ENCODE results near the gene SHC2.

DNA sequence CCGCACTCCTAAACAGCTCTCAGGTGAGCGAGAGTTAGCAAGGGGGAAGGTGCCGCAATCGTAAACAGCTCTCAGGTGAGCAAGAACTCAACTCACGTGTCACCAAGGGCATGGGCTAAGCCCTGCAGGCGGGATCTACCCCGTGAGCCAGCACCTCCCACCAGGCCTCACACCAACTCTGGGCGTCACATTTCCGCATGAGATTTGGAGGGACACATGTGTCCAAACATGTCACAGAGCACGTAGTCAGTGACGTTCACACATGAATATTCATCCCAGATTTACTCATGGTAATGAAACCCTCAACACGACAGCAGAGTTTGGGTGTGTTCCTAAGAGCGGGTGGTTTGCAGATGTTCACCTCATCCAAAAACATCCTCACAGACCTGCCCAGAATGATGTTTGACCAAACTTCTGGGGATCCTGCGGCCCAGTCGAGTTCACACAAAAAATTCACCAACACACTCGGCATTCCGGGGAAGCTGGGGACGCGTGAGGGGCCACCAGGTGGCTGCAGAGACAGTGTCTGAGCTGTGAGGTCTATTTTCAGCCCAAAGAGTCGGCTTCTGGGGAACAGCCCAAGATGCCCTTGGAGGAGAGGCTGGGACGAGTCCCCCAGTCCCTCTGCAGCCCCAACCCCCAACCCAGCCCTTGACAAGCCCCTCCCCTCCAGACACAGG lies 71.4 kb downstream of the SHC2 start:
- TF ChIP-seq, protein P1, sequence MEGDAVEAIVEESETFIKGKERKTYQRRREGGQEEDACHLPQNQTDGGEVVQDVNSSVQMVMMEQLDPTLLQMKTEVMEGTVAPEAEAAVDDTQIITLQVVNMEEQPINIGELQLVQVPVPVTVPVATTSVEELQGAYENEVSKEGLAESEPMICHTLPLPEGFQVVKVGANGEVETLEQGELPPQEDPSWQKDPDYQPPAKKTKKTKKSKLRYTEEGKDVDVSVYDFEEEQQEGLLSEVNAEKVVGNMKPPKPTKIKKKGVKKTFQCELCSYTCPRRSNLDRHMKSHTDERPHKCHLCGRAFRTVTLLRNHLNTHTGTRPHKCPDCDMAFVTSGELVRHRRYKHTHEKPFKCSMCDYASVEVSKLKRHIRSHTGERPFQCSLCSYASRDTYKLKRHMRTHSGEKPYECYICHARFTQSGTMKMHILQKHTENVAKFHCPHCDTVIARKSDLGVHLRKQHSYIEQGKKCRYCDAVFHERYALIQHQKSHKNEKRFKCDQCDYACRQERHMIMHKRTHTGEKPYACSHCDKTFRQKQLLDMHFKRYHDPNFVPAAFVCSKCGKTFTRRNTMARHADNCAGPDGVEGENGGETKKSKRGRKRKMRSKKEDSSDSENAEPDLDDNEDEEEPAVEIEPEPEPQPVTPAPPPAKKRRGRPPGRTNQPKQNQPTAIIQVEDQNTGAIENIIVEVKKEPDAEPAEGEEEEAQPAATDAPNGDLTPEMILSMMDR (IDR thresholded peaks at IDR 0.05), result peak; percentile 27; the same call in 1 of the 2 replicates
- TF ChIP-seq SIN3A (IDR thresholded peaks at IDR 0.05; ENCODE audit: borderline replicate concordance, insufficient read depth, low read depth, low read length) (no peak), POLR2AphosphoS5 (IDR thresholded peaks at IDR 0.05; ENCODE audit: low read depth, low read length) (no peak)
- TF ChIP-seq, protein P2, sequence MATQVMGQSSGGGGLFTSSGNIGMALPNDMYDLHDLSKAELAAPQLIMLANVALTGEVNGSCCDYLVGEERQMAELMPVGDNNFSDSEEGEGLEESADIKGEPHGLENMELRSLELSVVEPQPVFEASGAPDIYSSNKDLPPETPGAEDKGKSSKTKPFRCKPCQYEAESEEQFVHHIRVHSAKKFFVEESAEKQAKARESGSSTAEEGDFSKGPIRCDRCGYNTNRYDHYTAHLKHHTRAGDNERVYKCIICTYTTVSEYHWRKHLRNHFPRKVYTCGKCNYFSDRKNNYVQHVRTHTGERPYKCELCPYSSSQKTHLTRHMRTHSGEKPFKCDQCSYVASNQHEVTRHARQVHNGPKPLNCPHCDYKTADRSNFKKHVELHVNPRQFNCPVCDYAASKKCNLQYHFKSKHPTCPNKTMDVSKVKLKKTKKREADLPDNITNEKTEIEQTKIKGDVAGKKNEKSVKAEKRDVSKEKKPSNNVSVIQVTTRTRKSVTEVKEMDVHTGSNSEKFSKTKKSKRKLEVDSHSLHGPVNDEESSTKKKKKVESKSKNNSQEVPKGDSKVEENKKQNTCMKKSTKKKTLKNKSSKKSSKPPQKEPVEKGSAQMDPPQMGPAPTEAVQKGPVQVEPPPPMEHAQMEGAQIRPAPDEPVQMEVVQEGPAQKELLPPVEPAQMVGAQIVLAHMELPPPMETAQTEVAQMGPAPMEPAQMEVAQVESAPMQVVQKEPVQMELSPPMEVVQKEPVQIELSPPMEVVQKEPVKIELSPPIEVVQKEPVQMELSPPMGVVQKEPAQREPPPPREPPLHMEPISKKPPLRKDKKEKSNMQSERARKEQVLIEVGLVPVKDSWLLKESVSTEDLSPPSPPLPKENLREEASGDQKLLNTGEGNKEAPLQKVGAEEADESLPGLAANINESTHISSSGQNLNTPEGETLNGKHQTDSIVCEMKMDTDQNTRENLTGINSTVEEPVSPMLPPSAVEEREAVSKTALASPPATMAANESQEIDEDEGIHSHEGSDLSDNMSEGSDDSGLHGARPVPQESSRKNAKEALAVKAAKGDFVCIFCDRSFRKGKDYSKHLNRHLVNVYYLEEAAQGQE (IDR thresholded peaks at IDR 0.05; ENCODE audit: insufficient read depth in 1 of 2, low read depth in 2 of 2, low read length in 1 of 2), result no peak
